DLD1 (cell line): ENCODE measurements around the gene TLK1.
"Not testable (repeated sequence)": the region's sequence is repeated elsewhere in the genome, so short reads cannot be mapped to it uniquely, and the experiment has no call there.

ENCODE experiments used
- in situ Hi-C: cut with HindIII; loops from 2 replicates; pipeline ENCODE4 v1.10.0; 2017; ENCODE audit warnings: low sequenced_read_pairs

TLK1 gene

GRCh38 chr2:171146071-171146470, 14.6 kb downstream of the TLK1 start:
- in situ Hi-C loops: no loop called here

- in situ Hi-C loops: no loop called here
Observed at GRCh38 chr2:171143670-171144062, 17.0 kb downstream of the TLK1 start.

- in situ Hi-C loops: no loop called here
Observed at GRCh38 chr2:171142398-171142797, 18.3 kb downstream of the TLK1 start.

- in situ Hi-C loops: no loop called here
Observed at GRCh38 chr2:171141320-171141719, 19.4 kb downstream of the TLK1 start.

- in situ Hi-C loops: no loop called here
Observed at GRCh38 chr2:171139860-171140259, 20.8 kb downstream of the TLK1 start.

GRCh38 chr2:171136024-171136423, 24.7 kb downstream of the TLK1 start:
- in situ Hi-C loops: no loop called here

GRCh38 chr2:171134624-171135230, 26.0 kb downstream of the TLK1 start:
- in situ Hi-C loops: no loop called here

- in situ Hi-C loops: no loop called here
Observed at GRCh38 chr2:171132086-171132485, 28.6 kb downstream of the TLK1 start.

- in situ Hi-C loops: no loop called here
Observed at GRCh38 chr2:171128461-171128860, 32.2 kb downstream of the TLK1 start.

GRCh38 chr2:171124541-171124940, 36.2 kb downstream of the TLK1 start:
- in situ Hi-C loops: no loop called here

- in situ Hi-C loops: no loop called here
Observed at GRCh38 chr2:171109571-171109970, 51.1 kb downstream of the TLK1 start.

GRCh38 chr2:171109020-171109419, 51.7 kb downstream of the TLK1 start:
- in situ Hi-C loops: no loop called here

GRCh38 chr2:171107803-171108202, 52.9 kb downstream of the TLK1 start:
- in situ Hi-C loops: no loop called here

GRCh38 chr2:171104379-171104778, 56.3 kb downstream of the TLK1 start:
- in situ Hi-C loops: no loop called here

GRCh38 chr2:171102802-171103201, 57.9 kb downstream of the TLK1 start:
- in situ Hi-C loops: no loop called here

GRCh38 chr2:171100370-171100769, 60.3 kb downstream of the TLK1 start:
- in situ Hi-C loops: no loop called here

- in situ Hi-C loops: no loop called here
Observed at GRCh38 chr2:171098607-171099006, 62.1 kb downstream of the TLK1 start.

GRCh38 chr2:171095014-171095582, 65.6 kb downstream of the TLK1 start:
- in situ Hi-C loops: no loop called here

- in situ Hi-C loops: not testable (repeated sequence)
Observed at GRCh38 chr2:171091517-171091916, 69.2 kb downstream of the TLK1 start.

GRCh38 chr2:171089489-171089888, 71.2 kb downstream of the TLK1 start:
- in situ Hi-C loops: no loop called here

- in situ Hi-C loops: no loop called here
Observed at GRCh38 chr2:171088057-171088834, 72.4 kb downstream of the TLK1 start.

GRCh38 chr2:171087547-171087946, 73.1 kb downstream of the TLK1 start:
- in situ Hi-C loops: no loop called here
